Measurements from ENCODE around the gene IGSF9B.
A peak's percentile ranks its signal among the peaks of the same experiment; 100 is the strongest.

Gene IGSF9B

GRCh38 chr11:133980665-133981064 lies 23.9 kb upstream of the IGSF9B start:
- in situ Hi-C loops (cut with HindIII; ENCODE audit: low pct_unique_long_range_greater_than_20kb, low sequenced_read_pairs): no loop called here

GRCh38 chr11:133978794-133979193 lies 22.0 kb upstream of the IGSF9B start:
- TF ChIP-seq JUND (IDR thresholded peaks at IDR 0.05; ENCODE audit: low read depth): no peak
- DNase-seq (ENCODE audit: low read depth in 1 of 2, low spot score in 1 of 2): no peak
- in situ Hi-C loops (cut with HindIII; ENCODE audit: low pct_unique_long_range_greater_than_20kb, low sequenced_read_pairs): no loop called here

More at GRCh38 chr11:133980665-133981064, 23.9 kb upstream of the IGSF9B start:
- DNase-seq (ENCODE audit: low read depth in 1 of 2, low spot score in 1 of 2): no peak
- TF ChIP-seq JUND (IDR thresholded peaks at IDR 0.05; ENCODE audit: low read depth): no peak

- no peak for TF ChIP-seq JUND (IDR thresholded peaks at IDR 0.05; ENCODE audit: low read depth)
- in situ Hi-C loops (cut with HindIII; ENCODE audit: low pct_unique_long_range_greater_than_20kb, low sequenced_read_pairs): no loop called here
- DNase-seq (ENCODE audit: low read depth in 1 of 2, low spot score in 1 of 2): no peak
Measured at GRCh38 chr11:133977067-133977677, 20.4 kb upstream of the IGSF9B start.

- DNase-seq (ENCODE audit: low read depth in 1 of 2, low spot score in 1 of 2): no peak
- no peak for TF ChIP-seq JUND (IDR thresholded peaks at IDR 0.05; ENCODE audit: low read depth)
- in situ Hi-C loops (cut with HindIII; ENCODE audit: low pct_unique_long_range_greater_than_20kb, low sequenced_read_pairs): no loop called here
Measured at GRCh38 chr11:133975488-133975849, 18.7 kb upstream of the IGSF9B start.

GRCh38 chr11:133974836-133975487 lies 18.2 kb upstream of the IGSF9B start:
- in situ Hi-C loops (cut with HindIII; ENCODE audit: low pct_unique_long_range_greater_than_20kb, low sequenced_read_pairs): no loop called here
- no peak for DNase-seq (ENCODE audit: low read depth in 1 of 2, low spot score in 1 of 2)
- no peak for TF ChIP-seq JUND (IDR thresholded peaks at IDR 0.05; ENCODE audit: low read depth)

- no peak for DNase-seq (ENCODE audit: low read depth in 1 of 2, low spot score in 1 of 2)
- in situ Hi-C loops (cut with HindIII; ENCODE audit: low pct_unique_long_range_greater_than_20kb, low sequenced_read_pairs): no loop called here
- no peak for TF ChIP-seq JUND (IDR thresholded peaks at IDR 0.05; ENCODE audit: low read depth)
Measured at GRCh38 chr11:133971881-133972280, 15.1 kb upstream of the IGSF9B start.

GRCh38 chr11:133969112-133969511 lies 12.3 kb upstream of the IGSF9B start:
- no peak for TF ChIP-seq JUND (IDR thresholded peaks at IDR 0.05; ENCODE audit: low read depth)
- no peak for DNase-seq (ENCODE audit: low read depth in 1 of 2, low spot score in 1 of 2)
- in situ Hi-C loops (cut with HindIII; ENCODE audit: low pct_unique_long_range_greater_than_20kb, low sequenced_read_pairs): no loop called here

GRCh38 chr11:133968300-133968699 lies 11.5 kb upstream of the IGSF9B start:
- peak; percentile 57 to 60 for DNase-seq (ENCODE audit: low read depth in 1 of 2, low spot score in 1 of 2)
- in situ Hi-C loops (cut with HindIII; ENCODE audit: low pct_unique_long_range_greater_than_20kb, low sequenced_read_pairs): no loop called here
- no peak for TF ChIP-seq JUND (IDR thresholded peaks at IDR 0.05; ENCODE audit: low read depth)

GRCh38 chr11:133967599-133968238 lies 11.0 kb upstream of the IGSF9B start:
- no peak for TF ChIP-seq JUND (IDR thresholded peaks at IDR 0.05; ENCODE audit: low read depth)
- in situ Hi-C loops (cut with HindIII; ENCODE audit: low pct_unique_long_range_greater_than_20kb, low sequenced_read_pairs): no loop called here
- DNase-seq (ENCODE audit: low read depth in 1 of 2, low spot score in 1 of 2): no peak

- DNase-seq (ENCODE audit: low read depth in 1 of 2, low spot score in 1 of 2): peak in 1 of 2 experiments; percentile 61
- TF ChIP-seq JUND (IDR thresholded peaks at IDR 0.05; ENCODE audit: low read depth): no peak
- in situ Hi-C loops (cut with HindIII; ENCODE audit: low pct_unique_long_range_greater_than_20kb, low sequenced_read_pairs): no loop called here
Measured at GRCh38 chr11:133966921-133967598, 10.3 kb upstream of the IGSF9B start.

GRCh38 chr11:133966172-133966651 lies 9.4 kb upstream of the IGSF9B start:
- in situ Hi-C loops (cut with HindIII; ENCODE audit: low pct_unique_long_range_greater_than_20kb, low sequenced_read_pairs): no loop called here
- TF ChIP-seq JUND (IDR thresholded peaks at IDR 0.05; ENCODE audit: low read depth): no peak
- DNase-seq (ENCODE audit: low read depth in 1 of 2, low spot score in 1 of 2): no peak

- in situ Hi-C loops (cut with HindIII; ENCODE audit: low pct_unique_long_range_greater_than_20kb, low sequenced_read_pairs): no loop called here
- no peak for TF ChIP-seq JUND (IDR thresholded peaks at IDR 0.05; ENCODE audit: low read depth)
- peak in 1 of 2 experiments; percentile 66 for DNase-seq (ENCODE audit: low read depth in 1 of 2, low spot score in 1 of 2)
Measured at GRCh38 chr11:133965031-133965601, 8.3 kb upstream of the IGSF9B start.
